Astrocyte of the cerebellum (primary cell): Measurements from ENCODE around the gene CDX2.

Source experiments
- DNase-seq: peaks from one replicate; pipeline ENCODE4 v3.0.0-alpha.2; 2011; ENCODE audit warnings: low read depth
- H3K4me3 ChIP-seq: 2 replicates; pipeline ENCODE4 v1.5.1; 2011; ENCODE audit warnings: mild to moderate bottlenecking, low read depth, low read length, moderate library complexity
- CTCF ChIP-seq: IDR thresholded peaks from 2 replicates; pipeline ENCODE4 v1.5.1; 2012; ENCODE audit warnings: low read length, low read depth, moderate library complexity, mild to moderate bottlenecking; ENCODE audit errors: missing control alignments
- in situ Hi-C: cut with HindIII; loops from 2 replicates; pipeline ENCODE4 v1.10.0; 2017; ENCODE audit warnings: low sequenced_read_pairs

Gene CDX2

DNA sequence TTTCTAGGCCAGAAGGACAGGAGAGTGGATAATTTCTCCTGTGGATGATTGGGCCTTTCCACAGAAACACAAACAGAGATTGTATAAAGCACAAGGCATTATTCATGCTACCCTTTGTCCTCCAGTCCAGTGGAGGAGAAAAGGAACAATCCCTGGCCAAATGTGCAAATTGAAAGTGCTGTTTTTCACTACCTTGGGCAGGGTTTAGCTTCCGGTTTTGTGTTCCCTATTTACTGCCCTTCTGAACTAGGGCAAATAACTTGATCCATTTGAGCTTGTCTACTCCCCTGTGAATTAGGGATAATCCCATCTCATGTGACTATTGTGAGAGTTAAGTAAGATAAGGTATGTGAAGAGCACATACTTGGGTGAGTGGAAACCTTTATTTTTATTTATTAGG is 36.0 kb downstream of the CDX2 start:
- no peak overlapping the region for H3K4me3 ChIP-seq
- no peak for TF ChIP-seq CTCF
- DNase-seq: no peak
- in situ Hi-C loops: no loop called here

DNA sequence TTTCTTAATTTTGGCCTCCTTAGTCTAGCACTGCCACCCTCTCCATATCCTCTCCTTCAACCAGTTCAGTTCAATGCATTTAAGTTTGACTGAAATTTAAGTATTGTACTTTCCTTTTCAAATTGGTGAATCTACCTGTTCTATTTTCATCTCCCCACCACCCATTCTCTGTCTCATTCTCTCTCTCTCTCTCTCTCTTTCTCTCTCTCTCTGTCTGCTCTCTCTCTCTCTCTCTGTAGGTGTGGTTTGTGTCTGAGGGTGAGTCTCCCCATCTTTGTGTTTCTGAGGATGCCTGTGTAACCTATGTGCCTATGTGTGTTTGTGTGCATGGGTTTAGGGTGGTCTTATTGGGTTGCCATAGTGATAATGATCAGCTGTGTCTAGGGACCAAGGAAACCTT is 39.2 kb downstream of the CDX2 start:
- no peak for DNase-seq
- no peak for TF ChIP-seq CTCF
- in situ Hi-C loops: no loop called here
- H3K4me3 ChIP-seq: no peak overlapping the region

DNA sequence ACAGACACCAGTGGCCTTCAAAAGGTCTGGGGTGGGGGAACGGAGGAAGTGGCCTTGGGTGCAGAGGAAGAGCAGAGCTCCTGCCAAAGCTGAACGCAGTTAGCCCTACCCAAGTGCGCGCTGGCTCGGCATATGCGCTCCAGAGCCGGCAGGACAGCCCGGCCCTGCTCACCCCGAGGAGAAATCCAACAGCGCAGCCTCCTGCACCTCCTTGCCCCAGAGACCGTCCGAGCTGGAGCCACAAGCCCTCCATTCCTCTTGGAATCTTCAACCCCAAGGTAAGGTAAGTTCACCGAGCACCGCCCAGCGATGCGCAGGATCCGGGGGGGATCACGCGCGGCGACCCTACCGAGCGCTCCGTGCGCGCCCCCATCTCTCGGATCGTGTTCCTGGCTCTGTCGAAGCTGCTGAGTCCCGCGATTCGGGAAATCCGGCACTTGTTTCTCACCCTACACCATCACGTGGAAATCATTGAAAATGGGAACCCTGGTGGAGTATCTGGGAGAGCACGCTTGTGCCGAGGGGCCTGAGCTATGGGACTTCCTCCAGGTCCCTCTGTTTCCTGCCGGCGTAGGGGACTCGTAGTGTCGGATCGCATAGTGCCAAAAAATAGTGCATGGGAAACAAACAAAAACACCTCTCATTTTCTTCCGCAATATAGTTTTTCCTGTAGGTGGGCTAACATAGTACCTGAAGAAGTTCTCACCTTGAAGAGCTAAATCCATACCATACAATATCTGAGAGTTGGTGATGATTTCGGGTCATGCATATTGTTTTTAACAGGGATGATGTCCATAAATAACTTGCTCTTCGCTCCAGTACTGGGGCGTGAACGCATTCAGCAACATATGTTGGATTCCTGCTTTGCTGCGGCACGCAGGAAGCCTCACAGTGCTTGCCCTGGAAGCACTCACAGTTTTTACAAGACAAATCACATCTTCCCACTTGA is 40.0 kb downstream of the CDX2 start:
- in situ Hi-C loops: no loop called here
- H3K4me3 ChIP-seq: no peak overlapping the region
- no peak for TF ChIP-seq CTCF
- no peak for DNase-seq

DNA sequence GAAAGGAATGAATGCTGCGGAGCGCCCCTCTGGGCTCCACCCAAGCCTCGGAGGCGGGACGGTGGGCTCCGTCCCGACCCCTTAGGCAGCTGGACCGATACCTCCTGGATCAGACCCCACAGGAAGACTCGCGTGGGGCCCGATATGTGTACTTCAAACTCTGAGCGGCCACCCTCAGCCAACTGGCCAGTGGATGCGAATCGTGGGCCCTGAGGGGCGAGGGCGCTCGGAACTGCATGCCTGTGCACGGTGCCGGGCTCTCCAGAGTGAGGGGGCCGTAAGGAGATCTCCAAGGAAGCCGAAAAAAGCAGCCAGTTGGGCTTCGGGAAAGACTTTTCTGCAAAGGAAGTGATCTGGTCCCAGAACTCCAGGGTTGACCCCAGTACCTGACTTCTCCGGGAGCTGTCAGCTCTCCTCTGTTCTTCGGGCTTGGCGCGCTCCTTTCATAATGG is 40.7 kb downstream of the CDX2 start:
- H3K4me3 ChIP-seq: no peak overlapping the region
- TF ChIP-seq CTCF: no peak
- no peak for DNase-seq
- in situ Hi-C loops: no loop called here

DNA sequence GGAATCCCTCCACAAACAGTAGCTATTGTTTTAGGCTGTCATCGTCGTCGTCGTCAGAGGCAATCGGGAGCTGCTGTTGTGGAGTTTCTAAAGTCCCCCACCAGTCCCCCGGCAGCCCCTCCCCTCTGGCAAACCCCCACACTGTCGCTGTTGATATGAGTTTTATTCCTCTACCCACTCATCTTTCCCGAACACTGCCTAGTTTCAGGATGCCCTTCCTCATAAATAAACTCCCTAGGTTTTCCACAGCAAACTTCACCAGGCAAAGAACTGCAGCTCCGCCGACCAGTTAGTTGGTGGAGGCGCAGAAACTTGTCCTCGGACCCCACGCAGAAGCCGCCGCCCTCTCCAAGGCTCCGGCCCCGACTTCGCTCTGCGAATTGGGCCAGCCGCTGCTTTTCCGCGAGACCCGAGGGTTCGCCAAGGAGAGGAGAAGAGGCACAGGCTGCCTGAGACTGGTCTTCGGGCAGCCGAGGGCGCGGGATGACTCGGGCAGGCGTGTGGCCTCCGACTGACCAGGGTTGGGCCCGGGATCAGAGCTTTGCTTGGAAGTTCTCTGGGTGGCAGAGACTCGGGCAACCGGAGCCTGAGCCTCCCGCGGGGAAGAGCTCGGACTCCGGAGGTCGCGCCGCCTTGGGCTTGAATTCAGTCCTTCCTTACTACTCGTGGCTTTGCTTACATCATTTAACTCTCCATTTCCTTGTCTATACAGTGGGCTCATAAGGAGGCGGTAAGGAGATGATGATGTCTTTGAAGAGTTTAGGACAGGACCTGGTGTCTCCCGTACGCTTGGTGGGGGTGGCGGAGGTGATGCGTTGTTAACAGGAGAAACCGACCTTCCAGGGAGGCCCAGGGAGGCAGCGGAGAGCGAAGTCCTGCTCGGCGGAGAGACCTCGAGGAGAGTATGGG is 41.4 kb downstream of the CDX2 start:
- DNase-seq: no peak
- TF ChIP-seq CTCF: no peak
- in situ Hi-C loops: no loop called here
- no peak overlapping the region for H3K4me3 ChIP-seq

- no peak for TF ChIP-seq CTCF
- H3K4me3 ChIP-seq: no peak overlapping the region
- DNase-seq: no peak
- in situ Hi-C loops: no loop called here
Measured at GRCh38 chr13:27926644-27927434, 42.3 kb downstream of the CDX2 start.
